SK-N-MC (cell line): ENCODE results near the gene FOXR1.

Source experiments
- EZH2 ChIP-seq: fragments of 200-600 bp; sonication (generic); IDR thresholded peaks from one replicate; pipeline ENCODE4 v1.6.1; 2017; ENCODE audit warnings: antibody characterized with exemption
- POLR2AphosphoS5 ChIP-seq: IDR thresholded peaks from 2 replicates; pipeline ENCODE4 v1.6.1; 2012; ENCODE audit warnings: mild to moderate bottlenecking, low read depth, low read length, borderline replicate concordance

- TF ChIP-seq POLR2AphosphoS5: no peak
- TF ChIP-seq EZH2: no peak
Observed at GRCh38 chr11:118938491-118939403, 32.8 kb upstream of the FOXR1 start.
